HG02870 (cell line): Measurements from ENCODE around the gene CACNA2D1.

ENCODE experiments used
- ATAC-seq: cut with Tn5 transposase; IDR thresholded peaks from one replicate; pipeline ENCODE4 v1.9.1; 2021; ENCODE audit warnings: mild to moderate bottlenecking, moderate library complexity; ENCODE audit not compliant: unreplicated experiment

The CACNA2D1 gene

DNA sequence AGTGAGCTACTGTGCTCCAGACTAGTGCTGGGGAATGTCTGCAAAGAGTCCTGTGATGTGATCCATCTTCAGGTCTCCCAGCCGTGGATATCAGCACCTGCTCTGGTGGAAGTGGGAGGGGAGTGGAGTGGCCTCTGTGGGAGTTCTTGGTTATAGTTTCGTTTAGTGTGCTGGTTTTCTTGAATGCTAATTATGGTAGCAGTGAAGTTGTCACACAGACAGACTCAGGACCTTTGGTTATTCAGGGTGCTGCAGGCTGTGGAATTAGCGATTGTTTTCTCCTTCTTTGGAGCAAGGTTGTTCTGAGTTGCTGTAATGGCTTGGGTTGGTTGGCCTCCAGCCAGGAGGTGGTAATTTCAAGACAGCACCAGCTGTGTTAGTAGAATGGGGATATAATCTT is 541.0 kb downstream of the CACNA2D1 start:
- ATAC-seq: peak; percentile 63
